Rectal smooth muscle tissue (tissue), 1 donor: ENCODE measurements around the gene WWOX.

Experiments used
- H3K27ac ChIP-seq: one replicate; pipeline ENCODE4 v1.7.0; 2013; ENCODE audit warnings: low read depth, low read length, inconsistent platforms
- H3K27me3 ChIP-seq: one replicate; pipeline ENCODE4 v1.7.0; 2013; ENCODE audit warnings: low read length; ENCODE audit not compliant: control insufficient read depth, insufficient read depth
- H3K36me3 ChIP-seq: one replicate; pipeline ENCODE4 v1.7.0; 2013; ENCODE audit warnings: low read length; ENCODE audit not compliant: control insufficient read depth, insufficient read depth
- H3K4me1 ChIP-seq: one replicate; pipeline ENCODE4 v1.7.0; 2013; ENCODE audit warnings: low read length; ENCODE audit not compliant: control insufficient read depth, insufficient read depth
- H3K4me3 ChIP-seq: one replicate; pipeline ENCODE4 v1.7.0; 2013; ENCODE audit warnings: low read length
- H3K9ac ChIP-seq: one replicate; pipeline ENCODE4 v1.7.0; 2013; ENCODE audit warnings: low read length

Gene WWOX

GRCh38 chr16:78715106-78715505, 615.7 kb downstream of the WWOX start:
- Histone ChIP-seq H3K36me3 (no peaks in the 10 kb centered on the region), H3K9ac (no peak overlapping the region), H3K4me1 (no peaks in the 10 kb centered on the region)

GRCh38 chr16:78715673-78716072, 616.2 kb downstream of the WWOX start:
- H3K9ac ChIP-seq: no peak overlapping the region
- no peaks in the 10 kb centered on the region for H3K4me1 ChIP-seq

More at GRCh38 chr16:78715106-78715505, 615.7 kb downstream of the WWOX start:
- H3K4me3 ChIP-seq: no peak overlapping the region
- no peaks in the 10 kb centered on the region for H3K27me3 ChIP-seq
- no peak overlapping the region for H3K27ac ChIP-seq

GRCh38 chr16:78718141-78718540, 618.7 kb downstream of the WWOX start:
- no peak overlapping the region for H3K27ac ChIP-seq
- no peaks in the 10 kb centered on the region for H3K4me1 ChIP-seq
- H3K36me3 ChIP-seq: no peaks in the 10 kb centered on the region
- H3K4me3 ChIP-seq: no peak overlapping the region
- no peak overlapping the region for H3K9ac ChIP-seq
- H3K27me3 ChIP-seq: no peaks in the 10 kb centered on the region

More at GRCh38 chr16:78715673-78716072, 616.2 kb downstream of the WWOX start:
- no peaks in the 10 kb centered on the region for H3K27me3 ChIP-seq
- no peak overlapping the region for H3K27ac ChIP-seq
- H3K36me3 ChIP-seq: no peaks in the 10 kb centered on the region
- no peak overlapping the region for H3K4me3 ChIP-seq

GRCh38 chr16:78720416-78720815, 621.0 kb downstream of the WWOX start:
- no peak overlapping the region for H3K9ac ChIP-seq
- no peaks in the 10 kb centered on the region for H3K27me3 ChIP-seq
- no peaks in the 10 kb centered on the region for H3K36me3 ChIP-seq
- no peak overlapping the region for H3K4me3 ChIP-seq
- no peaks in the 10 kb centered on the region for H3K4me1 ChIP-seq
- H3K27ac ChIP-seq: no peak overlapping the region

- no peak overlapping the region for H3K27ac ChIP-seq
- no peaks in the 10 kb centered on the region for H3K36me3 ChIP-seq
- H3K4me1 ChIP-seq: no peaks in the 10 kb centered on the region
- no peak overlapping the region for H3K9ac ChIP-seq
- H3K4me3 ChIP-seq: no peak overlapping the region
- no peaks in the 10 kb centered on the region for H3K27me3 ChIP-seq
These were observed 628.1 kb downstream of the WWOX start for GRCh38 chr16:78727536-78727935.

GRCh38 chr16:78729687-78730086, 630.2 kb downstream of the WWOX start:
- Histone ChIP-seq H3K27me3 (no peaks in the 10 kb centered on the region), H3K9ac (no peak overlapping the region), H3K4me1 (no peaks in the 10 kb centered on the region), H3K27ac (no peak overlapping the region), H3K36me3 (no peaks in the 10 kb centered on the region), H3K4me3 (no peak overlapping the region)

GRCh38 chr16:78731785-78732184, 632.3 kb downstream of the WWOX start:
- Histone ChIP-seq H3K4me3 (no peak overlapping the region), H3K27me3 (no peaks in the 10 kb centered on the region), H3K27ac (no peak overlapping the region), H3K9ac (no peak overlapping the region), H3K36me3 (no peaks in the 10 kb centered on the region), H3K4me1 (no peaks in the 10 kb centered on the region)

- Histone ChIP-seq H3K27me3 (no peaks in the 10 kb centered on the region), H3K4me1 (no peaks in the 10 kb centered on the region), H3K27ac (no peak overlapping the region), H3K36me3 (no peaks in the 10 kb centered on the region), H3K4me3 (no peak overlapping the region), H3K9ac (no peak overlapping the region)
These were observed 633.2 kb downstream of the WWOX start for GRCh38 chr16:78732696-78733095.

- Histone ChIP-seq H3K4me1 (no peaks in the 10 kb centered on the region), H3K27me3 (no peaks in the 10 kb centered on the region), H3K36me3 (no peaks in the 10 kb centered on the region), H3K27ac (no peak overlapping the region), H3K9ac (no peak overlapping the region), H3K4me3 (no peak overlapping the region)
These were observed 635.9 kb downstream of the WWOX start for GRCh38 chr16:78735337-78735736.

GRCh38 chr16:78737630-78738029, 638.2 kb downstream of the WWOX start:
- no peaks in the 10 kb centered on the region for H3K27me3 ChIP-seq
- no peaks in the 10 kb centered on the region for H3K36me3 ChIP-seq
- no peak overlapping the region for H3K4me3 ChIP-seq
- H3K9ac ChIP-seq: no peak overlapping the region
- no peaks in the 10 kb centered on the region for H3K4me1 ChIP-seq
- no peak overlapping the region for H3K27ac ChIP-seq

- no peaks in the 10 kb centered on the region for H3K4me1 ChIP-seq
- no peak overlapping the region for H3K27ac ChIP-seq
- no peaks in the 10 kb centered on the region for H3K27me3 ChIP-seq
- H3K36me3 ChIP-seq: no peaks in the 10 kb centered on the region
- no peak overlapping the region for H3K9ac ChIP-seq
- no peak overlapping the region for H3K4me3 ChIP-seq
These were observed 639.1 kb downstream of the WWOX start for GRCh38 chr16:78738557-78738956.

- H3K4me3 ChIP-seq: no peak overlapping the region
- no peak overlapping the region for H3K9ac ChIP-seq
- H3K4me1 ChIP-seq: no peaks in the 10 kb centered on the region
- H3K36me3 ChIP-seq: no peaks in the 10 kb centered on the region
- H3K27ac ChIP-seq: no peak overlapping the region
- no peaks in the 10 kb centered on the region for H3K27me3 ChIP-seq
These were observed 640.8 kb downstream of the WWOX start for GRCh38 chr16:78740269-78740668.

- Histone ChIP-seq H3K27me3 (no peaks in the 10 kb centered on the region), H3K36me3 (no peaks in the 10 kb centered on the region), H3K27ac (no peak overlapping the region), H3K4me3 (peak overlapping the region; percentile 17), H3K4me1 (no peaks in the 10 kb centered on the region), H3K9ac (no peak overlapping the region)
These were observed 643.2 kb downstream of the WWOX start for GRCh38 chr16:78742501-78743283.
